AG08395 (cell line): Measurements from ENCODE around the gene CHMP4B.

ENCODE experiments used
- DNase-seq: peaks from one replicate; pipeline ENCODE4 v3.0.0; 2012; ENCODE audit warnings: mixed read lengths, low spot score

The CHMP4B gene

GRCh38 chr20:33901132-33901523, 90.0 kb downstream of the CHMP4B start:
- DNase-seq: no peak

DNA sequence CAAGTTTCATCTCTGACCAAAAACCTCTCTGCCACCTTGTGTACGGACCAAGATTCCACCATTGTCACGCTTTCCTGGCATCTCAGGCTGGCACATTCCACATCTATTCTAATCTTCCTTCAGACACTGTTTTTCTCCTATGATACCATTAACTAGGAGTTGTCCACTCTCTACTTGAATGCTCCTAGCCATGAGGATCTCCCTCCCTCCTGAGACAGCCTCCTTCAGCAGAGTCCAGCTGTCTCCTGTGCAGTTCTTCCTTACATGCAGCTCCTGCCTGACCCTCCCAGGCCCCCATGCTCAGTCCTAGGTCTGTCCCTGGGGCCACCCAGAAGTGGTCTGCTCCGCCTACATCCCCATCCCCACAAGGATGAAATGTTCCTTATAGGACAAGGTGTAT, 90.9 kb downstream of the CHMP4B start:
- no peak for DNase-seq
